Medulla oblongata (tissue), 1 donor: ENCODE measurements around the gene RAB11FIP4.
A peak's percentile ranks its signal among the peaks of the same experiment; 100 is the strongest.

ENCODE experiments used
- DNase-seq: peaks from one replicate; pipeline ENCODE4 v3.0.0-alpha.2; 2015; ENCODE audit errors: extremely low spot score

RAB11FIP4 gene

DNA sequence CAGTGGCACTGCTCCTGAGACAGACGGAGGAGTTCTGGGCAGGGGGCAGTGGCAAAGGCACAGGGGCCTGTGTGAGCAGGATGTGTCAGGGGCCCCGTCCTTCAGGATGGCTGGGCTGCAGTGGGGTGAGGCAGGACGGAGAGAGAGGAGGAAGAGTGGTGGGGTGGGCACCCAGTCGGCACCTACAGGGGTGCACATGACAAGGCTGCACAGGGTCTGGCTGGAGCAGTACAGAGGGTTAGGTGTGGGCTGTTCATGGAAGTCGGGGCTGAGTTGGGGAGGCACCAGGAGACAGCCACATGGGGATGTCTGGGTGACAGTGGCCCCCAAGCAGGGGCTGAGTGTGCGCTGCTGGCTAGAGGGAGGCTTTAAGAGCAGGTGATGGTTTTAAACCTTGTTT is 106.0 kb downstream of the RAB11FIP4 start:
- no peak for DNase-seq

DNA sequence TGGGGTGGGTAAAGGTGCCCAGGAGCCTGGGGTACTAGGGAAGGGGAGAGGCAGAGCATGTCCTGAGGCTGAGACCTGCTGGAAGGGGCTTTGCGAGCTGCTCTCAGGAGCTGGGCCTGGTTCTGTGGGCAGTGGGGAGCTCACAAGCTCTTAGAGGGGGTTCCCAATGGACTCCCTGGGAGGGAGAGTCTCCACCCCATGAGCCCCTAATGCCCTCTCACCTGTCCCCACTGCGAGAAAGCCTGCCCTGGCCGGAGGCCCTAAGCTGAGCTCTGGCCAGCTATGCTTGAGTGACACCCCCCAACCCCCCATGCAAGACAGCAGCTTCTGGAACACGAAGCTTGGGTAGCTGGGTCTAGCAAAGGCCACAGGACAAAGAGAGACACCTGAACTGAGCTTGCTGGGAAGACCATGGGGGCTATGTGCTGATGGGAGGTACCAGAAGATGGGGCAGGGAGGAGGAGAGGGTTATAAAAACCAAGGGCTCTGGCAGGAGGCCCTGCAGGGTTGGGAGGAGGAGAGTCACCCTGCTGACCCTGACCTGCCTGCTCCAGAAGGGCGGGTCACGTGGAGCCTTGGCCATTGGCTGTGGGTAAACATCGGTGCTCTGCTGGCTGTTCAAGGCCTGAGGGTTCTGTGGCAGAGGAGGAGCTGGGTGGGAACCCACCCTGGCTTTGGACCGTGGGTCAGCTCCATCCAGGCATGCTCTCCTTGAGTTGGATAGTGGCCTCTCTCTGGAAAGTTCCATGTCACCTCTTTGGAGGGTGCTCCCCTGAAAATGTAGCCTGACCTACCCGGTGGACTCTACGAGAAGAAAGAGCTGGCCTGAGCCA is 106.7 kb downstream of the RAB11FIP4 start:
- DNase-seq, result no peak

- peak; percentile 92 for DNase-seq
Measured at GRCh38 chr17:31499771-31500554, 108.5 kb downstream of the RAB11FIP4 start.

DNA sequence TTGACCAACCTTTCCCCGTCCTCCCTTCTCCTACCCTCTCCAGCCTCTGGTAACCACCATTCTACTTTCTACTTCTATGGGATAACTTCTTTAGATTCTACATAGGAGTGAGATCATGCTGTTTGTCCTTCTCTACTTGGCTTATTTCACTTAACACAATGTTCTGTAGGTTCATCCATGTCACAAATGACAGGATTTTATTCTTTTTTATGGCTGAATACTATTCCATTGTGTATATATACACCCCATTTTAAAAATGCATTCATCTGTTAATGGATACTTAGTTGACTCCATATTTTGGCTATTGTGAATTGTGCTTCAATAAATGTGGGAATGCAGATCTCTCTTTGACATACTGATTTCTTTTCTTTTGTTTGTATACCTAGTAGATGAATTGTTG is 115.0 kb downstream of the RAB11FIP4 start:
- DNase-seq, result no peak

- DNase-seq, result no peak
Measured at GRCh38 chr17:31508288-31509094, 117.0 kb downstream of the RAB11FIP4 start.

DNA sequence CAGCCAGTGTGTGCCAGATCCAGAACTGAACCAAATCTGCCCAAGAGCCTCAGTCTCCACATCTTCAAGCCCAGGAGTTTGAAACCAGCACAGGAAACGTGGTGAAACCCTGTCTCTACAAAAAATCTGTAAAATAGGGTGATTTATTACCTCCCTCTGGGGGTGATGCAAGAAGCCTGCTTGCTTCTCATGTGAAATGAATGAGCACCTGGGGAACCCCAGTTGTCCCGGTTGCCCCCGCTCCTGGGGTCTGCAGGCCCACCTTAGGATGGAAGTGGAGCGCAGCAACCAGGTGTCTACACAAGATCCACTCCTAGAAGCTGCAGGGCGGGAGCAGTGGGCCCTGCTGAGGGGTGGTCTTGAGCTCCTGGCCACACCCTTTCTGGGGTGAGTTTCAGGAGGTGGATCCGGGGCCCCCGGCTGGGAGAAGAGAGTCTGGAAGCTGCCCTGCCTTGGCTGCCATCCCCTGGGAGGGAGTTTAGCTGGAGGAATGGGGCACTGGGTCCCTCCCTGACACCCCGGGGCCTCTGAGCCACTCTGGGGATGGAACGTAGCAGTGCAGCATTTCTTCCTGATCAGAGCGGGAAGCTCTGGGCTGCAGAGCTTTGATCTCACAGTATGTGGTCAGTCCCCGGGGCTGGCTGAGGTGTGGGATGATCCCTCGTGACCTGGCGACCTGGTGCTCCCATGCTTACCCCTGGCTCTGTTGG is 117.8 kb downstream of the RAB11FIP4 start:
- DNase-seq, result no peak

- DNase-seq, result no peak
Measured at GRCh38 chr17:31509805-31510177, 118.3 kb downstream of the RAB11FIP4 start.

DNA sequence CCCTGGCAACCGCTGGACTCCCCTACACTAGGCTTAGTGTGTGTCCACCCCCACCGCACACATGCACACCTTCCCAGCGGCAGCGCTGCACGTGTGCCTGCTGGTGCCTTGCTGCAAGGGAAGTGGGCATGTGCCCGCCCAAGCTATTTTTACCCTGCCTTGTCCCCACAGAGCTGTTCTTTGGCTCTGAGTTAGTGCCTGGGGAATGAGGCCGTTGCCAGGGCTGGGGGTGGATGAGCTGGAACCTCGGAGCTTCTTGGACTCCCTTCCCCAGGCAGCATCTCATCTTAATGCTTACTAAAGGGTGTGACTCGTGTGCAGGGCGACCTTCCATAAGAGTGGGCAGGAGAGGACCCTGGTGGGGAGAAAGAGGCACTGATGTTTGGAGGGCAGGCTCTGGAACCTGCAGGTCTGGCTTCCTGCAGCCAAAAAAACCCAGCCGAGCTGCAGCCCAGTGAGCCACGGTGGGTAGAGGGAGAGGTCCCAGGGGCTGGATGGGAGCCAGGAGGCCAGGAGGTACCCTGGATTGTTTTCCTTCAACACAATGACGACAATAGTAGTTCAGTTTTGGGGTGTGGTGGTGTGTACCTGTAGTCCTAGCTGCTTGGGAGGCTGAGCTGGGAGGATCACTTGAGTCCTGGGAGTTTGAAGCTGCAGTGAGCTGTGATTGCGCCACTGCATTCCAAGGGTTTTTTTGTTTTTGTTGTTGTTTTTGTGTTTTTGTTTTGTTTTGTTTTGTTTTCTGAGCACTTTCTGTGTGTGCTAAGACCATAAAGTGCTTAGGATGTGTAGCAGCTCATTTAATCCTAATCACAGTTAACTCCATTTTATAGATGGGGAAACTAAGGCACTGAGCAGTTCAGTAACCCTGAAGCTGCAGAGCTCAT is 119.1 kb downstream of the RAB11FIP4 start:
- peak; percentile 66 for DNase-seq

DNA sequence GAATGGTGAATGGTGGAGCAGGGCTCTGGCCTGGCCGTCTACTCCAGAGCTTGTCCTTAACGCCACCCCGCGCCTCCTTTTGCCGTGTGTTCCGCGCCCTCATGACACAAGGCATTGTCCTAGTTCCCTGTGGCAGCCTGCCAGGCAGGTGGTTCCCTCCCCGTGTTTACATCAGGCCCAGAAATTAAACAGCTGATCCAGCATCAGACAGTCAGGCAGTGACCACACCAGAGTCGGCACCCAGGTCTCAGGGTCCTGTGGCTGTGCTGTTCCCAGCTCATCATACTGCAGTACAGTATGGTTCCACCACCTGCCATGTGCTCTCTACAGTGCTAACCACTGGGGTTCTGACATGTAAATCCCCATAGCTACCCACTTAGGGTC is 119.7 kb downstream of the RAB11FIP4 start:
- peak; percentile 64 for DNase-seq

- peak; percentile 89 for DNase-seq
Measured at GRCh38 chr17:31511580-31511979, 120.1 kb downstream of the RAB11FIP4 start.

DNA sequence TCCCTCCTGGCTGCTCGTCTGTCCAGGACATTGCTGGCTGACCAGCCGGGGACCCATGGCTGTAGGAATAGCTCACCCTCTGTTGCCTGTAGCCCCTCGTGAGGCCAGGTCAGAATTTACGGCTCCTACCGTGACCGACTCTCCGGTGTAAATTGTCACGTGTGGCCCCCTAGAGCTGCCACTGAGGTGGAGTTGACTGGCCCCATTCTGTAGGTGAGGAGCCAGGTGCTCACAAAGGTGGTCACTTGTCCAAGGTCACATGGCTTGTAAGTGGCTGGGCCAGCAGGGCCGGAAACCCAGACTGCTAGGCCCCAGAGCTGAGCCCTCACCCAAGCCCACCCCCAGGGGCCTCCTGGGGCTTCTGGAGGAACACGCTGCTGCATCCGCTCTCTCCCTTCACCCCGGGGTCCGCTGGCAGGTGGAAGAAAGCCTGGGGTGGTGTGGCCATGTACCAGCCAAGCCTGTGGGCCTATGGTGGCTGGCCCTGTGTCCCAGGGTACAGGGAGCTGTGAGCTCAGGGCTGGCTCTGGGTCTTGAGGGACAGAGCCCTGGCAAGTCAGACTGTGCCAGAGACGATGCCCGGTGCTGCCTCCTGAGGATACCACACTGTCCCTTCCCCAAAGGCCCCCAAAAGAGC is 120.7 kb downstream of the RAB11FIP4 start:
- no peak for DNase-seq

GRCh38 chr17:31512796-31513195 is 121.3 kb downstream of the RAB11FIP4 start:
- DNase-seq, result no peak

DNA sequence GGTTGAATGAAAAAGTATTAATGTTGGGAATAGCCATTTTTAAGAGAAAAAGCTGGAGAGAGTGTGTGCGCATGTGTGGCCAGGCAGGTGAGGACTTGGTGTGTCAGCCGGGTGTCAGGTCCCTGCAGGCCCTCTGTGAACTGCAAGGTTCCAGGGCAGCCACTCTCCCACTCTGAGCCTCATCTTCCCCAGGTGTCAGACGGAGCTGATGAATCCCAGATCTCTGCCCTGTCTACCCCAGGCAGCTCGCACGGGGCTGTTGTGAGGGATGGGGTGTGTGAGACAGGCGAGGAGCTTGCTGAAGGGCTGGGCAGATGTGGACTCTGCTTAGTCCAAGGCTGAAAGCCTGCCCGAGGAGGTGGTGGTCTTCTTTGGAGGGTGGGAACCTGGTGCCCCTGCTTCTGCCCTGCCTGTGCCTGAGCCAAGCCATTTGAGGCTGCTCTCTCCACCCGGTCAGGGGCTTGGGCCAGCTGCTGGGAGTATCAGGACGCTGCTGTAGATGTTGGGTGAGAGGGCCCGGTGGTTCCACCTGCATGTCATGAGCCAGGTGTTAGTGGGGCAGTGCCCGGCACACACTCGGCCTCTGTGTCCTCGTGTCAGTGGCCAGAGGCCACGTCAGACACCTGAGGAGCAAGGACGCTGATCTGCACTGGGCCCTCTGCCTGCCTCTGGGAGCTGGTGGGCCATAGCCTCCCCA is 122.4 kb downstream of the RAB11FIP4 start:
- no peak for DNase-seq

DNA sequence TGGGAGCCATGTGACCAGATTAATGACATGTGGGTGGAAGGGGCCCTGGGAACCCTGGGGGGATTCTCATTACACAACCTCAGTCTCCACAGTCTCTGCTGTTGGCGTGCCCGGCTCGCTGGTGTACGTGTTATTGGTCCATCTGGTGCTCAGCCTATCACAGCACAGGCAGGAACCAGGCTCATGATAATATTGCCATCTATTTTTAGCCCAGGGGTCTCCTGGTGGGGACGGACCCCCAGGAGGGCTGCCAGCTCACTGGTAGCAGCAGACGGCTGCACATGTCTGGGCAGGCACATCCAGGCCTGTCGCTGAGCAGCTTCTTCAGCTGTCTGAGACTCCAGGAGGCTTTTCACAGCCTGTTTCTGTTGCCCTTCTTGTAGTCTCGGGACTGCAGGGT is 123.8 kb downstream of the RAB11FIP4 start:
- no peak for DNase-seq

GRCh38 chr17:31517524-31517923 is 126.0 kb downstream of the RAB11FIP4 start:
- DNase-seq, result no peak

DNA sequence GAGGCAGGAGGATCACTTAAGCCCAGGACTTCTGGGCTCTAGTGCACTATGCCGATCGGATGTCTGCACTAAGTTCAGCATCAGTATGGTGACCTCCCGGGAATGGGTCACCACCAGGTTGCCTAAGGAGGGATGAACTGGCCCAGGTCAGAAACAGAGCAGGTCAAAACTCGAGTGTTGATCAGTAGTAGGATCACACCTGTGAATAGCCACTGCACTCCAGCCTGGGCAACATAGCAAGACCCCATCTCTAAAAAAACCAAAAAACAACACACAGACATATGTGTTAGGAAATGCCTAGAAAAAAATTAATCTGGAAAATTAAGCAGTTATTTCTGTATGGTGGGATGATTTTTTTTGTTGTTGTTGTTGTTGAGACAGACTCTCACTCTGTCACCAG is 127.0 kb downstream of the RAB11FIP4 start:
- no peak for DNase-seq

GRCh38 chr17:31521632-31522283 is 130.3 kb downstream of the RAB11FIP4 start:
- no peak for DNase-seq

DNA sequence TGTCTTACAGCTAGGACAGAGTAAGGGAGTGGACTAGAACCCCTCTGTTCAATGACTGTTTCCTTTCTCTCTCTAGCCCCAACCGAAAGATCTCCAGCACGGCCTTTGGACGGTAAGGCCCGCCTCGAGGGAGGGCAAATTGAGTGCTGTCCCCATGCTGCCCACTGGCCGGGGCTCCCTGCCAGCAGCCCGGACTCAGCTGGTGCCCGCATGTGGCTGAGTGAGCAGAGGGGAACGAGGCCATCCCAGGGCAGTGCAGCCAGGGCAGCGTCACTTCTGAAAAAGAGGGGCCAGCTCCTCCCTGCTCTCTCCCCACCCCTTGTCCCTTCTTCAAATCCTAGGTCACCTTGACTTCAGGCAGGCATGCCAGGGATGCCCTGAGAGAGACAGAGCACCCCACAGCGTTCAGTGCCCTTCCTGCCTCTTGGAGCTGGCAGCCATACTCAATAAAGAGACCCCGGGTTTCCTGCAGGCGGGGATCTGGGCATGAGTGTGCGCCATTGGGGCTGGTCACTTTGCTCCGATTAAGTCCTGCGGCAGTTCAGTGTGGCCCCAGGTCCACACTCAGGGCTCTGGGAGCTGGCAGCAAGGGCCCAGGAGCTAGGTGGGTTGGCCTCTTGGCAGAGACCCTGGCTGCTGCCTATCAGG is 130.9 kb downstream of the RAB11FIP4 start:
- DNase-seq, result peak; percentile 43
